ENCODE data around the gene MYOF. TPM values are rescaled to one million over a fixed set of nuclear protein-coding genes. Genes with fewer than 3 reads are reported as not detected.

Gene MYOF
- total RNA-seq, 4 donors from 2014 or later, result 41.2 to 114 (median 86.9) TPM

DNA sequence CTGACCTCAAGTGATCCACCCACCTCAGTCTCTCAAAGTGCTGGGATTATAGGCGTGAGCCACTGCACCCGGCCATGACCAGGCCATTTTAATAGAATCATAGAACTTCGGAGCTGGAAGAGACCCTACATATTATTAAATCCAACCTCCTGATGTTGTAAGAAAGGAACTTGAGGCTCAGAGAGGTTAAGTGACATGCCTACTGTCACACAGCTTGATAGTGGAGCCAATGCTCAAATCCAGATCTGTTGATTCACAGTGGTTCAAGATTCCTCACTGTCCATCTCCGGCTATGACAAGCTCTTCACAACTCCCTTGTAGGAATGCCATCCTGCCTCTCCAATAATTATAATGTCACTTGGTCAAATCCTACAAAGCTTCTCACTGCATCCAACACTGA lies 65.3 kb downstream of the MYOF start:
- TF ChIP-seq CTCF (IDR thresholded peaks at IDR 0.05) (no peak), POLR2A (IDR thresholded peaks at IDR 0.05) (no peak)
- Histone ChIP-seq H3K4me3 (no peak overlapping the region), H3K27ac (no peak overlapping the region), H3K36me3 (no peaks in the 10 kb centered on the region), H3K9me3 (no peaks in the 10 kb centered on the region), H3K4me1 (peaks cover 0 to 3% of the 10 kb centered on the region in 2 donors), H3K27me3 (no peaks in the 10 kb centered on the region)
- DNase-seq, result no peak
- intact Hi-C loops (cut with DNase I; ENCODE audit: low total_unique reads), result no loop called here

GRCh38 chr10:93415693-93416092 lies 66.4 kb downstream of the MYOF start:
- no peaks in the 10 kb centered on the region for H3K4me1 ChIP-seq
- H3K9me3 ChIP-seq, result no peaks in the 10 kb centered on the region
- intact Hi-C loops (cut with DNase I; ENCODE audit: low total_unique reads), result no loop called here
- DNase-seq, result no peak
- no peaks in the 10 kb centered on the region for H3K27me3 ChIP-seq
- no peak overlapping the region for H3K27ac ChIP-seq
- H3K4me3 ChIP-seq, result no peak overlapping the region
- TF ChIP-seq CTCF (IDR thresholded peaks at IDR 0.05), result no peak
- no peak for TF ChIP-seq POLR2A (IDR thresholded peaks at IDR 0.05)
- H3K36me3 ChIP-seq, result no peaks in the 10 kb centered on the region

- no peak for DNase-seq
- no peaks in the 10 kb centered on the region for H3K27me3 ChIP-seq
- H3K36me3 ChIP-seq, result no peaks in the 10 kb centered on the region
- no peak overlapping the region for H3K27ac ChIP-seq
- H3K4me3 ChIP-seq, result no peak overlapping the region
- TF ChIP-seq POLR2A (IDR thresholded peaks at IDR 0.05), result no peak
- no peak for TF ChIP-seq CTCF (IDR thresholded peaks at IDR 0.05)
- H3K4me1 ChIP-seq, result no peaks in the 10 kb centered on the region
- H3K9me3 ChIP-seq, result no peaks in the 10 kb centered on the region
- intact Hi-C loops (cut with DNase I; ENCODE audit: low total_unique reads), result no loop called here
Measured at GRCh38 chr10:93413252-93413689, 68.9 kb downstream of the MYOF start.

- no peaks in the 10 kb centered on the region for H3K4me1 ChIP-seq
- no peak for TF ChIP-seq POLR2A (IDR thresholded peaks at IDR 0.05)
- TF ChIP-seq CTCF (IDR thresholded peaks at IDR 0.05), result no peak
- H3K27me3 ChIP-seq, result no peaks in the 10 kb centered on the region
- no peaks in the 10 kb centered on the region for H3K36me3 ChIP-seq
- intact Hi-C loops (cut with DNase I; ENCODE audit: low total_unique reads), result no loop called here
- H3K4me3 ChIP-seq, result no peak overlapping the region
- H3K9me3 ChIP-seq, result no peaks in the 10 kb centered on the region
- no peak for DNase-seq
- no peak overlapping the region for H3K27ac ChIP-seq
Measured at GRCh38 chr10:93412801-93413200, 69.3 kb downstream of the MYOF start.

DNA sequence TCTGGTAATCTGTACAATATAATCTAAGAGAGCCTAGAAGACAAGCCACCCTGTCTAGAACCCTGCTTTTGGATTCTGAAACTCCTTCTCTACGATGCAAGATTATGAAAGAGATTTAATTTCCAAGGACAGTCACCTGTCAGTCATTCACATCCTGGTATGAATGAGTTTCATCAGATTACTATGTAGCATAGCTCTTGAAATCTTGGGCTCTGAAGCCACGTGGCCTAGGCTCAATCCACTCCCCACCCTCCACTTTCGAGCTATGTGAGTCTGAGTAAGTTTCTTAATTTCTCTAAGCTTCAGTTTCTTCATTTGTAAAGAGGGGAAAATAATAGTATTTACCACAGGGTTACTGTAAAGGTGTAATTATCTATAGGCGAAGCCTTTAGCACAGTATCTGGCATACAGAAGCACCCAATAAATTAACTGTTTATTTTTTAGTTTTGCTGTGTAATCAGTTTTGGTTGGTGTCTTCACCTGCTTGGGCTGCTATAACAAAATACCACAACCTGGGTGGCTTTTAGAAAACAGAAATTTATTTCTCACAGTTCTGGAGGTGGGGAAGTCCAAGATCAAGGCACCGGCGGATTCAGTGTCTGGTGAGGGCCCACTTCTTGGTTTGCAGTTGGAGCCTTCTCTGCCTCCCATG lies 71.3 kb downstream of the MYOF start:
- no peak for DNase-seq
- Histone ChIP-seq H3K9me3 (no peaks in the 10 kb centered on the region), H3K4me1 (no peaks in the 10 kb centered on the region), H3K27ac (no peak overlapping the region), H3K27me3 (no peaks in the 10 kb centered on the region), H3K4me3 (no peak overlapping the region), H3K36me3 (no peaks in the 10 kb centered on the region)
- intact Hi-C loops (cut with DNase I; ENCODE audit: low total_unique reads), result no loop called here
- TF ChIP-seq CTCF (IDR thresholded peaks at IDR 0.05), result no peak
- TF ChIP-seq POLR2A (IDR thresholded peaks at IDR 0.05), result no peak
